Type B pancreatic cell (in vitro differentiated cells): ENCODE data around the gene LETMD1. TPM values are rescaled to one million over a fixed set of nuclear protein-coding genes. Genes with fewer than 3 reads are reported as not detected.

Experiments
- DNase-seq: peaks from one replicate; pipeline ENCODE4 v3.0.0; 2021; ENCODE audit warnings: mixed read lengths; ENCODE audit not compliant: unreplicated experiment; ENCODE audit errors: extremely low spot score
- H3K27ac Mint-ChIP-seq: 2 replicates; pipeline ENCODE4 v1.8.0; 2021; ENCODE audit warnings: mild to moderate bottlenecking, mixed read lengths
- H3K27me3 Mint-ChIP-seq: 2 replicates; pipeline ENCODE4 v1.8.0; 2021; ENCODE audit warnings: mixed read lengths
- H3K36me3 Mint-ChIP-seq: 2 replicates; pipeline ENCODE4 v1.8.0; 2021; ENCODE audit warnings: mixed read lengths
- H3K4me1 Mint-ChIP-seq: one replicate; pipeline ENCODE4 v1.8.0; 2021; ENCODE audit warnings: mixed read lengths; ENCODE audit not compliant: unreplicated experiment
- H3K4me3 Mint-ChIP-seq: 2 replicates; pipeline ENCODE4 v1.8.0; 2021; ENCODE audit warnings: mild to moderate bottlenecking, mixed read lengths
- H3K9me3 Mint-ChIP-seq: 2 replicates; pipeline ENCODE4 v1.8.0; 2021; ENCODE audit warnings: mixed read lengths
- CTCF ChIP-seq: fragments of 200-600 bp; sonication (generic); conservative IDR thresholded peaks from 2 replicates; pipeline ENCODE4 v1.5.0; 2021; ENCODE audit warnings: antibody characterized with exemption, mild to moderate bottlenecking
- total RNA-seq: library from RNA; stranded (reverse); gene quantifications from 2 replicates; pipeline ENCODE4 v1.2.1, GENCODE V29; 2021; ENCODE audit warnings: low replicate concordance

LETMD1 gene
- total RNA-seq, 1 donor from 2014 or later = 67.8 TPM

GRCh38 chr12:51059086-51059485, 11.0 kb downstream of the LETMD1 start:
- Mint-ChIP-seq H3K4me3 (no peak overlapping the region), H3K27me3 (no peaks in the 10 kb centered on the region), H3K36me3 (peaks cover 37% of the 10 kb centered on the region), H3K4me1 (no peaks in the 10 kb centered on the region), H3K27ac (no peak overlapping the region), H3K9me3 (no peaks in the 10 kb centered on the region)
- TF ChIP-seq CTCF = no peak
- DNase-seq = no peak

- no peaks in the 10 kb centered on the region for H3K27me3 Mint-ChIP-seq
- H3K27ac Mint-ChIP-seq = no peak overlapping the region
- no peak overlapping the region for H3K4me3 Mint-ChIP-seq
- DNase-seq = no peak
- peaks cover 34% of the 10 kb centered on the region for H3K36me3 Mint-ChIP-seq
- no peak for TF ChIP-seq CTCF
- no peaks in the 10 kb centered on the region for H3K9me3 Mint-ChIP-seq
- H3K4me1 Mint-ChIP-seq = no peaks in the 10 kb centered on the region
These were observed 14.7 kb downstream of the LETMD1 start for GRCh38 chr12:51062631-51063397.

- Mint-ChIP-seq H3K4me3 (no peak overlapping the region), H3K27ac (no peak overlapping the region), H3K9me3 (no peaks in the 10 kb centered on the region)
These were observed 17.4 kb downstream of the LETMD1 start for GRCh38 chr12:51065530-51065929.

GRCh38 chr12:51067229-51067628, 19.1 kb downstream of the LETMD1 start:
- H3K27ac Mint-ChIP-seq = no peak overlapping the region
- no peak overlapping the region for H3K4me3 Mint-ChIP-seq
- DNase-seq = no peak
- no peaks in the 10 kb centered on the region for H3K9me3 Mint-ChIP-seq
- no peaks in the 10 kb centered on the region for H3K27me3 Mint-ChIP-seq
- no peaks in the 10 kb centered on the region for H3K4me1 Mint-ChIP-seq
- H3K36me3 Mint-ChIP-seq = peaks cover 25% of the 10 kb centered on the region
- no peak for TF ChIP-seq CTCF

More at GRCh38 chr12:51065530-51065929, 17.4 kb downstream of the LETMD1 start:
- no peaks in the 10 kb centered on the region for H3K4me1 Mint-ChIP-seq
- DNase-seq = no peak
- no peaks in the 10 kb centered on the region for H3K27me3 Mint-ChIP-seq
- no peak for TF ChIP-seq CTCF
- H3K36me3 Mint-ChIP-seq = peaks cover 24% of the 10 kb centered on the region

- DNase-seq = no peak
- Mint-ChIP-seq H3K4me1 (no peaks in the 10 kb centered on the region), H3K9me3 (no peaks in the 10 kb centered on the region), H3K36me3 (peaks cover 19% of the 10 kb centered on the region), H3K4me3 (no peak overlapping the region), H3K27me3 (no peaks in the 10 kb centered on the region), H3K27ac (no peak overlapping the region)
- no peak for TF ChIP-seq CTCF
These were observed 19.6 kb downstream of the LETMD1 start for GRCh38 chr12:51067771-51068170.
